OCI-LY3 (cell line): ENCODE results near the gene TRIM13.

Experiments
- H2AFZ ChIP-seq: fragments of 200-600, 300-600 bp; shearing (Covaris generic); 2 replicates; pipeline ENCODE4 v1.6.0; 2014; ENCODE audit warnings: antibody characterized with exemption, low read depth, low read length
- H3K27ac ChIP-seq: fragments of 200-600, 300-600 bp; sonication (generic); 2 replicates; pipeline ENCODE4 v1.5.1; 2014; ENCODE audit warnings: mild to moderate bottlenecking, low read length, moderate library complexity, mixed read lengths
- H3K27me3 ChIP-seq: fragments of 200-600, 300-600 bp; sonication (generic); 2 replicates; pipeline ENCODE4 v1.6.1; 2014; ENCODE audit warnings: low read depth, low read length, mixed read lengths
- H3K36me3 ChIP-seq: fragments of 200-600, 300-600 bp; sonication (generic); replicated peaks from 2 replicates; pipeline ENCODE3; 2014; ENCODE audit warnings: low read depth, low read length, mixed read lengths
- H3K4me1 ChIP-seq: fragments of 300-600, 200-600 bp; sonication (generic); 2 replicates; pipeline ENCODE4 v1.6.1; 2014; ENCODE audit warnings: low read length, mixed read lengths
- H3K4me2 ChIP-seq: fragments of 200-600, 300-600 bp; sonication (generic); 2 replicates; pipeline ENCODE4 v1.6.1; 2014; ENCODE audit warnings: low read length, mixed read lengths
- H3K4me3 ChIP-seq: fragments of 300-600, 200-600 bp; sonication (generic); 2 replicates; pipeline ENCODE4 v1.5.1; 2014; ENCODE audit warnings: antibody characterized with exemption, mild to moderate bottlenecking, low read length, moderate library complexity
- H3K79me2 ChIP-seq: fragments of 300-600, 200-600 bp; shearing (Covaris generic); 2 replicates; pipeline ENCODE4 v1.6.1; 2014; ENCODE audit warnings: mild to moderate bottlenecking, low read length, mixed read lengths
- H3K9ac ChIP-seq: fragments of 300-600, 200-600 bp; shearing (Covaris generic); 2 replicates; pipeline ENCODE4 v1.6.0; 2014; ENCODE audit warnings: mild to moderate bottlenecking, low read length, moderate library complexity
- H3K9me3 ChIP-seq: fragments of 200-600, 300-600 bp; shearing (Covaris generic); 2 replicates; pipeline ENCODE4 v1.6.1; 2014; ENCODE audit warnings: low read length, mixed read lengths; ENCODE audit not compliant: insufficient read depth
- H4K20me1 ChIP-seq: fragments of 200-600, 300-600 bp; sonication (generic); 2 replicates; pipeline ENCODE4 v1.6.1; 2016; ENCODE audit warnings: low read length, mixed read lengths; ENCODE audit not compliant: insufficient read depth
- CTCF ChIP-seq: fragments of 200-600, 300-600 bp; sonication (generic); IDR thresholded peaks from 2 replicates; pipeline ENCODE4 v1.5.1; 2014; ENCODE audit warnings: antibody characterized with exemption, low read length, low read depth
- EZH2phosphoT487 ChIP-seq: fragments of 200-600 bp; shearing (Covaris generic); IDR thresholded peaks from 2 replicates; pipeline ENCODE4 v1.6.1; 2018; ENCODE audit warnings: antibody characterized with exemption, mixed run types, low read depth

TRIM13 gene

GRCh38 chr13:49972709-49973108 lies 24.1 kb upstream of the TRIM13 start:
- Histone ChIP-seq H3K4me2 (no peak overlapping the region), H3K4me3 (no peak overlapping the region), H3K9me3 (no peaks in the 10 kb centered on the region), H3K27me3 (no peaks in the 10 kb centered on the region), H2AFZ (no peak overlapping the region), H4K20me1 (no peaks in the 10 kb centered on the region), H3K9ac (no peak overlapping the region), H3K4me1 (peaks cover under 1% of the 10 kb centered on the region), H3K27ac (no peak overlapping the region), H3K79me2 (no peaks in the 10 kb centered on the region), H3K36me3 (no peaks in the 10 kb centered on the region)
- TF ChIP-seq EZH2phosphoT487 (no peak), CTCF (no peak)

GRCh38 chr13:49975826-49976225 lies 21.0 kb upstream of the TRIM13 start:
- H3K9me3 ChIP-seq, result no peaks in the 10 kb centered on the region
- no peaks in the 10 kb centered on the region for H4K20me1 ChIP-seq
- H3K27ac ChIP-seq, result no peak overlapping the region
- H3K79me2 ChIP-seq, result no peaks in the 10 kb centered on the region
- no peak overlapping the region for H3K9ac ChIP-seq
- H3K27me3 ChIP-seq, result no peaks in the 10 kb centered on the region
- H3K4me3 ChIP-seq, result no peak overlapping the region
- H3K4me1 ChIP-seq, result peaks cover 6% of the 10 kb centered on the region
- TF ChIP-seq CTCF (no peak), EZH2phosphoT487 (no peak)
- H3K4me2 ChIP-seq, result no peak overlapping the region
- no peaks in the 10 kb centered on the region for H3K36me3 ChIP-seq
- no peak overlapping the region for H2AFZ ChIP-seq

- H3K27ac ChIP-seq, result no peak overlapping the region
These were observed 20.3 kb upstream of the TRIM13 start for GRCh38 chr13:49976314-49977258.

More at GRCh38 chr13:49976314-49977258, 20.3 kb upstream of the TRIM13 start:
- H3K4me1 ChIP-seq, result peaks cover 6% of the 10 kb centered on the region
- no peak overlapping the region for H3K4me3 ChIP-seq
- H2AFZ ChIP-seq, result no peak overlapping the region; the same call in 1 of the 2 replicates
- no peak for TF ChIP-seq EZH2phosphoT487
- TF ChIP-seq CTCF, result peak; percentile 99
- H3K27me3 ChIP-seq, result no peaks in the 10 kb centered on the region
- no peaks in the 10 kb centered on the region for H3K9me3 ChIP-seq
- H3K9ac ChIP-seq, result no peak overlapping the region
- H3K36me3 ChIP-seq, result no peaks in the 10 kb centered on the region
- H3K79me2 ChIP-seq, result no peaks in the 10 kb centered on the region
- peak overlapping the region; percentile 42 for H3K4me2 ChIP-seq
- H4K20me1 ChIP-seq, result no peaks in the 10 kb centered on the region
